ENCODE results near the gene FGD3. TPM values are rescaled to one million over a fixed set of nuclear protein-coding genes. Genes with fewer than 3 reads are reported as not detected.
"Not testable (repeated sequence)": the region's sequence is repeated elsewhere in the genome, so short reads cannot be mapped to it uniquely, and the experiment has no call there.

Gene FGD3
- total RNA-seq, 1 donor from 2014 or later = 39.5 TPM

- peaks cover 28% of the 10 kb centered on the region for H3K9me3 Mint-ChIP-seq
- no peak for DNase-seq
- H3K27me3 Mint-ChIP-seq = no peaks in the 10 kb centered on the region
- H3K27ac Mint-ChIP-seq = peak overlapping the region; percentile 26
- peaks cover 67% of the 10 kb centered on the region for H3K4me1 Mint-ChIP-seq
- intact Hi-C loops (cut with micrococcal nuclease) = no loop called here
- no peak overlapping the region for H3K4me3 Mint-ChIP-seq
- peaks cover 82% of the 10 kb centered on the region for H3K36me3 Mint-ChIP-seq (ENCODE audit: low read depth)
These were observed 43.1 kb downstream of the FGD3 start for GRCh38 chr9:92990461-92990860.

GRCh38 chr9:92992549-92992948 lies 45.2 kb downstream of the FGD3 start:
- Mint-ChIP-seq H3K27ac (no peak overlapping the region), H3K4me3 (no peak overlapping the region), H3K27me3 (no peaks in the 10 kb centered on the region), H3K4me1 (peaks cover 73% of the 10 kb centered on the region), H3K9me3 (peaks cover 31% of the 10 kb centered on the region), H3K36me3 (ENCODE audit: low read depth) (peaks cover 85% of the 10 kb centered on the region)
- DNase-seq = no peak
- intact Hi-C loops (cut with micrococcal nuclease) = no loop called here

- Mint-ChIP-seq H3K36me3 (ENCODE audit: low read depth) (peaks cover 69% of the 10 kb centered on the region), H3K9me3 (peaks cover 20% of the 10 kb centered on the region), H3K4me1 (peaks cover 66% of the 10 kb centered on the region)
- H3K4me3 Mint-ChIP-seq; intact Hi-C loops (cut with micrococcal nuclease); DNase-seq; H3K27ac Mint-ChIP-seq; H3K27me3 Mint-ChIP-seq: not testable (repeated sequence)
These were observed 51.5 kb downstream of the FGD3 start for GRCh38 chr9:92998871-92999270.

GRCh38 chr9:93001031-93001430 lies 53.7 kb downstream of the FGD3 start:
- peak overlapping the region; percentile 59 for H3K4me3 Mint-ChIP-seq
- peaks cover 66% of the 10 kb centered on the region for H3K36me3 Mint-ChIP-seq (ENCODE audit: low read depth)
- H3K27ac Mint-ChIP-seq = peak overlapping the region; percentile 35
- H3K4me1 Mint-ChIP-seq = peaks cover 57% of the 10 kb centered on the region
- H3K9me3 Mint-ChIP-seq = peaks cover 10% of the 10 kb centered on the region
- intact Hi-C loops (cut with micrococcal nuclease) = no loop called here
- H3K27me3 Mint-ChIP-seq = no peaks in the 10 kb centered on the region
- DNase-seq = no peak

- Mint-ChIP-seq H3K27me3 (no peaks in the 10 kb centered on the region), H3K27ac (peak overlapping the region; percentile 29), H3K4me1 (peaks cover 44% of the 10 kb centered on the region), H3K4me3 (no peak overlapping the region), H3K36me3 (ENCODE audit: low read depth) (peaks cover 61% of the 10 kb centered on the region), H3K9me3 (no peaks in the 10 kb centered on the region)
- intact Hi-C loops (cut with micrococcal nuclease) = loop anchor here (1.0 kb wide), 2 partner anchors 45 to 107 kb away; no protein-coding TSS in a partner anchor
- no peak for DNase-seq
These were observed 55.4 kb downstream of the FGD3 start for GRCh38 chr9:93002700-93003099.

- Mint-ChIP-seq H3K27me3 (no peaks in the 10 kb centered on the region), H3K36me3 (ENCODE audit: low read depth) (peaks cover 61% of the 10 kb centered on the region), H3K4me1 (peaks cover 37% of the 10 kb centered on the region), H3K9me3 (no peaks in the 10 kb centered on the region), H3K27ac (peak overlapping the region; percentile 85), H3K4me3 (peak overlapping the region; percentile 42)
- intact Hi-C loops (cut with micrococcal nuclease) = loop anchor here (1.0 kb wide), 2 partner anchors 46 to 106 kb away; no protein-coding TSS in a partner anchor
- DNase-seq = peak; percentile 89
These were observed 56.5 kb downstream of the FGD3 start for GRCh38 chr9:93003552-93004407.

GRCh38 chr9:93004561-93004960 lies 57.2 kb downstream of the FGD3 start:
- no peaks in the 10 kb centered on the region for H3K9me3 Mint-ChIP-seq
- no peak overlapping the region for H3K4me3 Mint-ChIP-seq
- H3K4me1 Mint-ChIP-seq = peaks cover 34% of the 10 kb centered on the region
- peaks cover 61% of the 10 kb centered on the region for H3K36me3 Mint-ChIP-seq (ENCODE audit: low read depth)
- H3K27me3 Mint-ChIP-seq = no peaks in the 10 kb centered on the region
- intact Hi-C loops (cut with micrococcal nuclease) = no loop called here
- no peak for DNase-seq
- H3K27ac Mint-ChIP-seq = no peak overlapping the region

GRCh38 chr9:93005876-93006275 lies 58.6 kb downstream of the FGD3 start:
- no peak for DNase-seq
- intact Hi-C loops (cut with micrococcal nuclease) = no loop called here
- H3K27ac Mint-ChIP-seq = no peak overlapping the region

GRCh38 chr9:93007529-93008058 lies 60.3 kb downstream of the FGD3 start:
- Mint-ChIP-seq H3K4me1 (peaks cover 18% of the 10 kb centered on the region), H3K27me3 (no peaks in the 10 kb centered on the region), H3K9me3 (no peaks in the 10 kb centered on the region), H3K27ac (no peak overlapping the region), H3K36me3 (ENCODE audit: low read depth) (peaks cover 53% of the 10 kb centered on the region), H3K4me3 (no peak overlapping the region)
- DNase-seq = no peak
- intact Hi-C loops (cut with micrococcal nuclease) = no loop called here

More at GRCh38 chr9:93005876-93006275, 58.6 kb downstream of the FGD3 start:
- Mint-ChIP-seq H3K27me3 (no peaks in the 10 kb centered on the region), H3K9me3 (no peaks in the 10 kb centered on the region), H3K4me1 (peaks cover 28% of the 10 kb centered on the region), H3K36me3 (ENCODE audit: low read depth) (peaks cover 58% of the 10 kb centered on the region), H3K4me3 (no peak overlapping the region)

GRCh38 chr9:93008457-93008856 lies 61.1 kb downstream of the FGD3 start:
- no peak for DNase-seq
- Mint-ChIP-seq H3K27ac (no peak overlapping the region), H3K4me3 (no peak overlapping the region), H3K36me3 (ENCODE audit: low read depth) (peaks cover 57% of the 10 kb centered on the region), H3K4me1 (peaks cover 12% of the 10 kb centered on the region), H3K9me3 (no peaks in the 10 kb centered on the region), H3K27me3 (no peaks in the 10 kb centered on the region)
- intact Hi-C loops (cut with micrococcal nuclease) = no loop called here

GRCh38 chr9:93009337-93010015 lies 62.2 kb downstream of the FGD3 start:
- Mint-ChIP-seq H3K36me3 (ENCODE audit: low read depth) (peaks cover 56% of the 10 kb centered on the region), H3K27me3 (no peaks in the 10 kb centered on the region), H3K4me3 (no peak overlapping the region), H3K27ac (peak overlapping the region; percentile 54), H3K9me3 (no peaks in the 10 kb centered on the region), H3K4me1 (peaks cover 2% of the 10 kb centered on the region)
- intact Hi-C loops (cut with micrococcal nuclease) = no loop called here
- DNase-seq = no peak

GRCh38 chr9:93010056-93010455 lies 62.7 kb downstream of the FGD3 start:
- intact Hi-C loops (cut with micrococcal nuclease) = no loop called here
- Mint-ChIP-seq H3K4me1 (peaks cover 2% of the 10 kb centered on the region), H3K27me3 (no peaks in the 10 kb centered on the region), H3K27ac (no peak overlapping the region), H3K4me3 (no peak overlapping the region), H3K9me3 (no peaks in the 10 kb centered on the region), H3K36me3 (ENCODE audit: low read depth) (peaks cover 58% of the 10 kb centered on the region)
- DNase-seq = no peak

GRCh38 chr9:93010704-93011103 lies 63.4 kb downstream of the FGD3 start:
- Mint-ChIP-seq H3K27me3 (no peaks in the 10 kb centered on the region), H3K9me3 (no peaks in the 10 kb centered on the region), H3K27ac (peak overlapping the region; percentile 42), H3K36me3 (ENCODE audit: low read depth) (peaks cover 56% of the 10 kb centered on the region), H3K4me3 (no peak overlapping the region), H3K4me1 (peaks cover 2% of the 10 kb centered on the region)
- intact Hi-C loops (cut with micrococcal nuclease) = no loop called here
- DNase-seq = no peak

- H3K4me1 Mint-ChIP-seq = peaks cover 2% of the 10 kb centered on the region
- peaks cover 57% of the 10 kb centered on the region for H3K36me3 Mint-ChIP-seq (ENCODE audit: low read depth)
- intact Hi-C loops (cut with micrococcal nuclease) = no loop called here
- H3K27me3 Mint-ChIP-seq = no peaks in the 10 kb centered on the region
- no peaks in the 10 kb centered on the region for H3K9me3 Mint-ChIP-seq
- no peak overlapping the region for H3K4me3 Mint-ChIP-seq
- DNase-seq = no peak
- no peak overlapping the region for H3K27ac Mint-ChIP-seq
These were observed 63.8 kb downstream of the FGD3 start for GRCh38 chr9:93011114-93011513.
